ENCODE results near the gene POLR2A.

- no peak for TF ChIP-seq CTCF (IDR thresholded peaks at IDR 0.05)
- TF ChIP-seq POLR2A (IDR thresholded peaks at IDR 0.05) = no peak
- TF ChIP-seq POLR2AphosphoS5 (IDR thresholded peaks at IDR 0.05) = no peak
- TF ChIP-seq EP300 (IDR thresholded peaks at IDR 0.05) = no peak
Measured at GRCh38 chr17:7466318-7466638, 17.9 kb upstream of the POLR2A start.

Data from gastroesophageal sphincter (tissue), 3 donors.